Muscle layer of duodenum (tissue), 2 donors: ENCODE data around the gene SERF1A.
"Not testable (repeated sequence)": the region's sequence is repeated elsewhere in the genome, so short reads cannot be mapped to it uniquely, and the experiment has no call there.

Experiments
- H3K27ac ChIP-seq: one replicate; pipeline ENCODE4 v1.7.0; 2013; ENCODE audit warnings: mild to moderate bottlenecking, low read length
- H3K27me3 ChIP-seq: one replicate; pipeline ENCODE4 v1.7.0; 2013; ENCODE audit warnings: low read depth, mild to moderate bottlenecking, control low read depth, low read length
- H3K36me3 ChIP-seq, 2 donors: one replicate each; pipeline ENCODE4 v1.7.0; 2013; ENCODE audit warnings: low read length in 2 of 2, control low read depth in 1 of 2, mild to moderate bottlenecking in 1 of 2; ENCODE audit not compliant: insufficient read depth in 2 of 2, control insufficient read depth in 1 of 2
- H3K4me1 ChIP-seq, 2 donors: one replicate each; pipeline ENCODE4 v1.7.0; 2013; ENCODE audit warnings: low read length in 2 of 2, mild to moderate bottlenecking in 2 of 2, control low read depth in 1 of 2, moderate library complexity in 1 of 2; ENCODE audit not compliant: insufficient read depth in 2 of 2, control insufficient read depth in 1 of 2
- H3K4me3 ChIP-seq, 2 donors: one replicate each; pipeline ENCODE4 v1.7.0; 2013; ENCODE audit warnings: low read length in 2 of 2, low read depth in 1 of 2, mild to moderate bottlenecking in 1 of 2
- H3K9me3 ChIP-seq, 2 donors: one replicate each; pipeline ENCODE4 v1.7.0; 2013; ENCODE audit warnings: low read length in 2 of 2, control low read depth in 1 of 2, mild to moderate bottlenecking in 1 of 2; ENCODE audit not compliant: control insufficient read depth in 1 of 2
- donor health status: healthy.

Gene SERF1A

GRCh38 chr5:70900533-70901271 lies at the start of gene SERF1A:
TSS of gene SERF1A (plus strand) at chr5:70900669. CDS start at chr5:70900870, 201 bp downstream.
- H3K4me1 ChIP-seq, H3K4me3 ChIP-seq, H3K36me3 ChIP-seq, H3K27me3 ChIP-seq, H3K9me3 ChIP-seq, H3K27ac ChIP-seq: not testable (repeated sequence)

GRCh38 chr5:70866778-70867177 lies 33.7 kb upstream of the SERF1A start:
- H3K4me3 ChIP-seq, H3K9me3 ChIP-seq, H3K27me3 ChIP-seq, H3K4me1 ChIP-seq, H3K36me3 ChIP-seq, H3K27ac ChIP-seq: not testable (repeated sequence)

- not testable (repeated sequence) for H3K36me3 ChIP-seq, H3K27me3 ChIP-seq, H3K4me3 ChIP-seq, H3K27ac ChIP-seq, H3K4me1 ChIP-seq, H3K9me3 ChIP-seq
These were observed 29.8 kb upstream of the SERF1A start for GRCh38 chr5:70870626-70871025.

GRCh38 chr5:70896076-70896475 lies 4.4 kb upstream of the SERF1A start:
- H3K36me3 ChIP-seq, H3K9me3 ChIP-seq, H3K27me3 ChIP-seq, H3K4me1 ChIP-seq, H3K4me3 ChIP-seq, H3K27ac ChIP-seq: not testable (repeated sequence)

- not testable (repeated sequence) for H3K4me3 ChIP-seq, H3K4me1 ChIP-seq, H3K9me3 ChIP-seq, H3K27me3 ChIP-seq, H3K27ac ChIP-seq, H3K36me3 ChIP-seq
These were observed 753 bp downstream of the SERF1A start for GRCh38 chr5:70901272-70901571.

- not testable (repeated sequence) for H3K27me3 ChIP-seq, H3K36me3 ChIP-seq, H3K4me3 ChIP-seq, H3K9me3 ChIP-seq, H3K4me1 ChIP-seq, H3K27ac ChIP-seq
These were observed 6.2 kb downstream of the SERF1A start for GRCh38 chr5:70906624-70907023.

GRCh38 chr5:70916829-70917228 lies 16.4 kb downstream of the SERF1A start:
- not testable (repeated sequence) for H3K9me3 ChIP-seq, H3K4me3 ChIP-seq, H3K27ac ChIP-seq, H3K36me3 ChIP-seq, H3K27me3 ChIP-seq, H3K4me1 ChIP-seq

GRCh38 chr5:70925211-70925562 lies 24.7 kb downstream of the SERF1A start:
- H3K27ac ChIP-seq, H3K27me3 ChIP-seq, H3K4me1 ChIP-seq, H3K4me3 ChIP-seq, H3K36me3 ChIP-seq, H3K9me3 ChIP-seq: not testable (repeated sequence)

GRCh38 chr5:70931709-70932368 lies 31.4 kb downstream of the SERF1A start:
- H3K4me1 ChIP-seq, H3K36me3 ChIP-seq, H3K9me3 ChIP-seq, H3K27me3 ChIP-seq, H3K27ac ChIP-seq, H3K4me3 ChIP-seq: not testable (repeated sequence)

- H3K27ac ChIP-seq, H3K4me3 ChIP-seq, H3K27me3 ChIP-seq, H3K36me3 ChIP-seq, H3K4me1 ChIP-seq, H3K9me3 ChIP-seq: not testable (repeated sequence)
These were observed 32.1 kb downstream of the SERF1A start for GRCh38 chr5:70932560-70932959.

- not testable (repeated sequence) for H3K4me1 ChIP-seq, H3K4me3 ChIP-seq, H3K27me3 ChIP-seq, H3K27ac ChIP-seq, H3K36me3 ChIP-seq, H3K9me3 ChIP-seq
These were observed 52.6 kb downstream of the SERF1A start for GRCh38 chr5:70953068-70953467.
